Activated effector memory CD4-positive, alpha-beta T cell treated with Interleukin-2 at 50 U/mL for 16 hours (primary cell): ENCODE data around the gene ATL3.
"Not testable (repeated sequence)": the region's sequence is repeated elsewhere in the genome, so short reads cannot be mapped to it uniquely, and the experiment has no call there.

Experiments
- DNase-seq: peaks from one replicate; pipeline ENCODE4 v3.0.0-alpha.2; 2020

ATL3 gene

DNA sequence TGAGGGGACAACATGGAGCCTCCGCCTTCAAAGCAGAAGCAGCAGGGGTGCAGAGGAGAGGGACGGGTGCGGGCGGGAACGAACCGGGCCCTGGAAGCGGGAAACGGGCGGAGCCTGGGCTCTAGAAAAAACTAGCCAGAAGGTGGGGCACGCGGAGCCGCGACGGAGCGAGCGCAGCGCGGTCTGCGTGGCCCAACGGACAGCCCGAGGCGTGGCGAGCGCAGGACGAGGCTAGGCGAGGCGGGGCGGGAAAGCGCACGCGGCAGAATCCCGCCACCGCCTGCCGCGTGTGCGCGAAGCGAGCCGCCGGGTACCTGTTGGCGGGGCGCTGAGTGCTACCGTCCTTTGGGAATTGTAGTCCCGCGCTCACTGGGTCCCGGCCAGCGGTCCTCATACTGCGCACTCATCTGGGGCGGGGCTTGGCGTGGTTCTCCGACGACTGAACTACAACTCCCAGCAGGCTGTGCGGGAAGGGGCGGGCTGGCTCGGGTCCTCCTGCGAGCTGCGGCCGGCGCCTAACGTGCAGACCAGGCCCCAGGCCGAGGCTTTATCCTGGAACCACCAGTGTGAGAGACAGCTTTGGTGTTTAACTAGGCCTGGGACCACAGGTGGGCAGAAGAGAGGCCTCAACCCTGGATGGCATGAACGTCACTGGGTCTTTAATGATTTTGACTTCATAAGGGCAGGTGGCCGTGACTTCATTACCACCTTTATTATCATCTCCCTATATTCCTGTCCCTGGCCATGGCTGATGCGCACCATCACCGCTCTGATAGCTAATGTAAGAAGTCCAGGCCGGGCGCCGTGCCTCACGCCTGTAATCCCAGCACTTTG is at the start of gene ATL3:
Gene ATL3 (minus strand): TSS at position 55 of the 834 bp plus-strand sequence. CDS start 41 bp downstream, at position 14.
- peak; percentile 95 for DNase-seq

DNA sequence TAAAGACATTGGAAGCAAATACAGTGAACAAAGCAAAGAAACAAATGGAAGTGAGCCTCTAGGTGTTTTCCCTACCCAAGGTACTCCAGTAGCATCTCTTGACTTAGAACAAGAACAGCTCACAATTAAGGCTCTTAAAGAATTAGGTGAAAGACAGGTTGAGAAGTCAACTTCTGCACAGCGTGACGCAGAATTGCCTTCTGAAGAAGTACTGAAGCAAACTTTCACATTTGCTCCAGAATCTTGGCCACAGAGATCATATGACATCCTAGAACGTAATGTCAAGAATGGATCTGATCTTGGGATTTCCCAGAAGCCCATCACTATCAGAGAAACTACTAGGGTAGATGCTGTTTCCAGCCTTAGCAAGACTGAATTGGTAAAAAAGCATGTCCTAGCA is 49.4 kb upstream of the ATL3 start:
- no peak for DNase-seq

DNA sequence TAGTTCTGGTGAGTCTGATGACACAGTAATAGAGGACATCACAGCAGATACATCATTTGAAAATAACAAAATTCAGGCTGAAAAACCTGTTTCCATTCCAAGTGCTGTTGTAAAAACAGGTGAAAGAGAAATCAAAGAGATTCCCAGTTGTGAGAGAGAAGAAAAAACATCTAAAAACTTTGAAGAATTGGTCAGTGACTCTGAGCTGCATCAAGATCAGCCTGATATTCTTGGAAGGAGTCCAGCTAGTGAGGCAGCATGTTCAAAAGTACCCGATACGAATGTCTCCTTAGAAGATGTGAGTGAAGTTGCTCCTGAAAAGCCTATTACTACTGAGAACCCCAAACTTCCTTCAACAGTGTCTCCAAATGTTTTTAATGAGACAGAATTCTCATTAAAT is 48.8 kb upstream of the ATL3 start:
- DNase-seq, result no peak

DNA sequence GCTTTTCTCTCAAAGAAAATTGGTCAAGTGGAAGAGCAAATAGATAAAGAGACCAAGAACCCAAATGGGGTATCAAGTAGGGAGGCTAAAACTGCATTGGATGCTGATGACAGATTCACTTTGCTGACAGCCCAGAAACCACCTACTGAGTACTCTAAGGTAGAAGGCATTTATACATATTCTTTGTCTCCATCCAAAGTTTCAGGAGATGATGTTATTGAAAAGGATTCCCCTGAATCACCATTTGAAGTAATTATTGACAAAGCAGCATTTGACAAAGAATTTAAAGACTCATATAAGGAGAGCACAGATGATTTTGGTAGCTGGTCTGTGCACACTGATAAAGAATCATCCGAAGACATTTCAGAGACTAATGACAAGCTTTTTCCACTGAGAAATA is 47.8 kb upstream of the ATL3 start:
- DNase-seq, result no peak

GRCh38 chr11:63716046-63716445 is 44.9 kb upstream of the ATL3 start:
- DNase-seq, result no peak

DNA sequence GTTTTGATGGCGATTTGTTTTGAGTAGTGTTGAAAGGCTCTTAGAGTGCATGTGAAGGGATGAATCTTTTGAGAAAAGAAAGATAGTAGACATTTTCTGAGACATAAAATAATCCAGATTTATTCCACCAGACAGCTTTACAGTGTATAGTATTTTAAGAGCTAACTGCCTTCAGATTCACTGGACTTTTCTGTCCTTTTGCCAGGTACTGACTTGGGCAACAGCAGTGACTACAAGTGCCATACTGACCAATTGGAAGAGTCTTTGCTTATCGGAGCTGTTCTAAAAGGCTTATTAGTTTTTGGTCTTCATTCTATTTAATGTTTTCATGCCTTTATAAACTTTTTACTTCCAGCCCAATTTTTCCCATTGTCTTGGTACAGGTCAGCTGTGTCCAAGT is 42.6 kb upstream of the ATL3 start:
- no peak for DNase-seq

- DNase-seq, result no peak
Observed at GRCh38 chr11:63711838-63712237, 40.7 kb upstream of the ATL3 start.

DNA sequence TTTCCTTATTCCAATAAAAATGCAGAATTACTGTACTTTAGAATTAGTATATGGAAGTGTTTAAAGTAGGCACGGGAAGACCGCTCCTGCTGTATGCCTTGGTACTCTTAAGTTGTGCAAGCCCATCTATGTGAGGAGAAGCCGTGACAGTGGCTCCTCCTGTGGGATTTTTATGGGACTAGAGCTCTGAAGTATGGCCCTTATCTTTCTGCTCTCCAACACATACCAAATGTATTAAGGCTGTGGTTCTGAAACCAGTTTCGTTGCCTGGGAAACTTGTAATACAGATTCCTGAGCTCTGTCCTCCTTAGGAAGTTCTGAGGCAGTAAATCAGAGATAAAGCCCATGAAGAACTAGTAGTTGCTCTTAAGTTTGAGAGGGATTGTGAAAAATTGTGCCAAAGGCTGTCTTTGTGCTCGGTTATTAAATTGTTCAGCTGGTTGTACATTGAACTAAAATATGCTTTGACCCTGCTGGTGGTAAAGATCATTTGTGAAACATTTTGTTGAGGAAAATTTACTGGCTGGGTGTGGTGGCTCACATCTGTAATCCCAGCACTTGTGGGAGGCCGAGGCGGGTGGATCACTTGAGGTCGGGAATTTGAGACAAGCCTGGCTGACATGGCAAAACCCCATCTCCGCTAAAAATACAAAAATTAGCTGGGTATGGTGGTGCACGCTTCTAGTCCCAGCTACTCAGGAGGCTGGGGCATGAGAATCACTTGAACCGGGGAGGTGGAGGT is 39.5 kb upstream of the ATL3 start:
- DNase-seq, result no peak

- no peak for DNase-seq
Observed at GRCh38 chr11:63709336-63709884, 38.2 kb upstream of the ATL3 start.

- no peak for DNase-seq
Observed at GRCh38 chr11:63708764-63709163, 37.6 kb upstream of the ATL3 start.

DNA sequence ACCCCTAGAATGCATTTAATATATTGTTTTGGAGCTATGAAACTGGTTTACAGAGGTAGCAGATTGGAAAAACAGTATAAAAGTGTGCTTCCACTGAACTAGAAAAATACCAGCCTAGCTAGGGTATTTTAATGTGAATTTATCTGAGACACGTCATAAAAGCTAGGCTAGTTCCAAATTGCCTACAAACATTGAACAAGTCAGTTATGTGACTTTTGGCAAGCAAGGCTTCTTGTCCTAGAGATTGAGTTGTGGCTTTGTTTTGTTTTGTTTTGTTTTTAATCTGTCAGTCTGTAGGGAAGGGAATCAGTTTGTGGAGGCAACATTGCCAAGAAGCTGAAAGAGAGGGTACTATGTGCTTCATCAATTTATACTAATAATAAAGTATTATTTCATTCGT is 34.4 kb upstream of the ATL3 start:
- no peak for DNase-seq

- no peak for DNase-seq
Observed at GRCh38 chr11:63699896-63700295, 28.7 kb upstream of the ATL3 start.

GRCh38 chr11:63698976-63699733 is 28.0 kb upstream of the ATL3 start:
- DNase-seq, result no peak

DNA sequence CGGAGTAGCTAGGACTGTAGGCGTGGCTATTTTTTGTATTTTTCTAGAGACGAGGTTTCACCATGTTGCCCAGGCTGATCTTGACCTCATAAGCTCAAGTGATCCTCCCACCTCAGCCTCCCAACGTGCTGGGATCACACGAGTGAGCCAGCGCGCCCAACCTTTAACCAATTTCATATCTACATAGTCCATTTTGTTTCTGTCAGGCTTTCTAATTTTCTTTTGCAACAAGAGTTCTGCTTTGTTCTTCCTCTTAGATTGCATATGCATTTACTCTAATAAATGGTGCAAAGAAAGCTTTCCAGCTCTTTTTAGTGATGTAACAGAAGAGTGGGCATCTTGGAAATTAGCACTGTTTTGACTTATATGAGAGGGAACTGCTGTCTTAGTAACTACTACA is 23.4 kb upstream of the ATL3 start:
- DNase-seq, result no peak

GRCh38 chr11:63687845-63688244 is 16.7 kb upstream of the ATL3 start:
- no peak for DNase-seq

DNA sequence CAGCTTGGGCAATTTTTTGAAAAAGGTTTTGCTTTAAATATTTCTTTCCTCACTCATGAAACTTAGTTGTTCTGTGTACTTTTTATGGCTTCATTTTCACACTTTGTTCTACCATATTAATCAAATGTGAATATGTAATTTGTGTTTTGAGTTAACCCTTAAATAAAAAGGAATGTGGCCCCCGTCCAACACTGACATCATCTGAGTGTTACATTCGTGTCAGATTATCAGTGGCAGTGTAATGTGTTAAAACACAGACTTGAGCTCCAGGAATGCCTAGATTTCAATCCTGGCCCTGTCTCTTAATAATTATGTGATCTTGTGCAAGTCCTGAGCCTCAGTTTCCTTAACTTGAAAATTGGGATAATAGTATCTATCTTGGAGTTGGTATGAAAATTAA is 15.8 kb upstream of the ATL3 start:
- no peak for DNase-seq

- DNase-seq, result not testable (repeated sequence)
Observed at GRCh38 chr11:63685158-63685721, 14.1 kb upstream of the ATL3 start.

GRCh38 chr11:63683133-63683991 is 12.2 kb upstream of the ATL3 start:
- no peak for DNase-seq

GRCh38 chr11:63682066-63683021 is 11.2 kb upstream of the ATL3 start:
- no peak for DNase-seq

DNA sequence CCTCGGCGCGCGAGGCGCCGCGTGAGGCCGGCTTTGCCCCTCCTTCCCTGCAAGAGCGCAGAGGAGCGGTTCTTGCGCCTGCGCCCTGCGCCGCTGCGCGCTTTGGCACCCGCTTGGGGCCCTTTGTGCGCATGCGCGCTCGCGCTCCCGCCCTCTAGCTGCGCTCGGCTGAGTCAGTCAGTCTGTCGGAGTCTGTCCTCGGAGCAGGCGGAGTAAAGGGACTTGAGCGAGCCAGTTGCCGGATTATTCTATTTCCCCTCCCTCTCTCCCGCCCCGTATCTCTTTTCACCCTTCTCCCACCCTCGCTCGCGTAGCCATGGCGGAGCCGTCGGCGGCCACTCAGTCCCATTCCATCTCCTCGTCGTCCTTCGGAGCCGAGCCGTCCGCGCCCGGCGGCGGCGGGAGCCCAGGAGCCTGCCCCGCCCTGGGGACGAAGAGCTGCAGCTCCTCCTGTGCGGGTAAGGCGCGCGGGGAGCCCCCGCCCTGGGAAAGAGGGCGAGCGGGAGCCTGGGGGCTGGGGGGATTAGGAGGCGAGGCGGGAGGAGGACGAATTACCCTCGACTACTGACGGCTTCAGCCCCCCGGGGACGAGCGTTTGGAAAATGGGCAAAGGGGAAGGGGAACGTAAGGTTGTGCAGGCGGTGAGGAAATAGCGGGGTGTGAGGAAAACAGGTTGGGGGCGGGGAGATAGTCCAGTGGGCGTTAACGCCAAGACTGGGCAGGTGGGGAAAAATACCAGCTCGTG is 10.3 kb upstream of the ATL3 start, which contains the start of gene RTN3:
Gene RTN3 (plus strand): TSS at position 180 of the 745 bp plus-strand sequence. CDS start 137 bp downstream, at position 317.
- DNase-seq, result peak; percentile 98
